Ovary (tissue), 3 donors: ENCODE measurements around the gene RAB27A.

Experiments
- CTCF ChIP-seq, 3 donors: fragments of 450-650 bp in 2 of 3; fragments of 200-600 bp in 1 of 3; IDR thresholded peaks; one replicate each; pipeline versions ENCODE4 v1.5.1 to v1.8.0; 2016 to 2022; ENCODE audit warnings: antibody characterized with exemption in 3 of 3, mild to moderate bottlenecking in 1 of 3
- POLR2A ChIP-seq: fragments of 450-650 bp; IDR thresholded peaks from one replicate; pipeline ENCODE4 v1.6.1; 2017; ENCODE audit warnings: antibody characterized with exemption, mild to moderate bottlenecking, moderate library complexity
- donor health status: DM: no; HTN: no; CAD: no.

- TF ChIP-seq CTCF (IDR thresholded peaks at IDR 0.05) (no peak), POLR2A (no peak)
Measured at GRCh38 chr15:55257012-55257670, 32.5 kb downstream of the RAB27A start.
